AG09309 (cell line): ENCODE measurements around the gene C9orf85.

Experiments used
- DNase-seq: peaks from one replicate; pipeline ENCODE4 v3.0.0-alpha.2; 2010; ENCODE audit warnings: low read depth
- H3K4me3 ChIP-seq: 2 replicates; pipeline ENCODE4 v1.5.1; 2011; ENCODE audit warnings: mild to moderate bottlenecking, low read depth, low read length, moderate library complexity; ENCODE audit not compliant: control insufficient read depth
- TF ChIP-seq, protein P1 (sequence below): IDR thresholded peaks from 2 replicates; pipeline ENCODE4 v1.5.1; 2011; ENCODE audit warnings: mild to moderate bottlenecking, low read depth, low read length, inconsistent platforms; ENCODE audit not compliant: insufficient read depth, control insufficient read depth; ENCODE audit errors: missing control alignments

C9orf85 gene

DNA sequence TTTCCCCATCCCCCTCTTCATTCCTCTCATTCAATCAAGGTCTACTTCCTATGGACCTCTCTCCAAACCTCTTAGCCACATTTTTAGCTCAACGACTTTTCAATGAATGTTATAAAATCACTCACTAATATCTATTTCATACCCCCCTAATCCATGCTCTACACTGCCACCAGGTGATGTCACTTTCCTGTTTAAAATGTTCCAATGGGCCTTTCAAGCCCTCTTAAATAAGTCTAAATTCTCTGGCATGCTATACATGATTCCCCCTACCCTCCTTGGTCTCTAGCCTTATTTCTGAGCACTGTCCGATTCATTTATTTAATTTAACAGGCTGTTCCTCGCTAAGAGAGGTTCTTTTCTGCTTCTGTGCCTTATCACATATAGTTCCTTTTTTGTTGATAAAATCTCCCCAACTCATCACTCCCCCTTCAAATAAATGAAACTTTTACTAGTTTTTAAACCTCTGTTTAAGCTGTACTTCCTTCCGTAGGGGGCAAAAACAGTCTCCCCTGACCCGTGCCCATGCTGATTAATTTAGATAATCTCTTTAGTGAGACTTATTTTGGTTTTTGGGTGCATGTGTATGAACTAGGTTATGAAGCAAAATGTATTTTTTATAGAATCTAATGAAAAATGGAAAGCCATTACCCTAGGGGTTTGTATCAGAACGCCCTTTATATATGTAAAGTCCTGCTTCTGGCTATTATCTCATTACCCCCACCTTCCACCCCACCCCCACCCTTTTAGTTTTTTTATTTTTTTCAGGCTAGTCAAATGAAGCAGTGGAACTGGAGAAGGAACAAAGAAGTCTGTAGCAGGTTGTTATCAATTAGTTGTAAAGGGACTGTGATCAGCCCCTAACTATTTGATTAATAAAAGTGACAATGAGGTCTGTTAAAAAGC, 9.5 kb upstream of the C9orf85 start:
- no peak for DNase-seq
- TF ChIP-seq, protein P1, sequence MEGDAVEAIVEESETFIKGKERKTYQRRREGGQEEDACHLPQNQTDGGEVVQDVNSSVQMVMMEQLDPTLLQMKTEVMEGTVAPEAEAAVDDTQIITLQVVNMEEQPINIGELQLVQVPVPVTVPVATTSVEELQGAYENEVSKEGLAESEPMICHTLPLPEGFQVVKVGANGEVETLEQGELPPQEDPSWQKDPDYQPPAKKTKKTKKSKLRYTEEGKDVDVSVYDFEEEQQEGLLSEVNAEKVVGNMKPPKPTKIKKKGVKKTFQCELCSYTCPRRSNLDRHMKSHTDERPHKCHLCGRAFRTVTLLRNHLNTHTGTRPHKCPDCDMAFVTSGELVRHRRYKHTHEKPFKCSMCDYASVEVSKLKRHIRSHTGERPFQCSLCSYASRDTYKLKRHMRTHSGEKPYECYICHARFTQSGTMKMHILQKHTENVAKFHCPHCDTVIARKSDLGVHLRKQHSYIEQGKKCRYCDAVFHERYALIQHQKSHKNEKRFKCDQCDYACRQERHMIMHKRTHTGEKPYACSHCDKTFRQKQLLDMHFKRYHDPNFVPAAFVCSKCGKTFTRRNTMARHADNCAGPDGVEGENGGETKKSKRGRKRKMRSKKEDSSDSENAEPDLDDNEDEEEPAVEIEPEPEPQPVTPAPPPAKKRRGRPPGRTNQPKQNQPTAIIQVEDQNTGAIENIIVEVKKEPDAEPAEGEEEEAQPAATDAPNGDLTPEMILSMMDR = no peak
- no peak overlapping the region for H3K4me3 ChIP-seq

DNA sequence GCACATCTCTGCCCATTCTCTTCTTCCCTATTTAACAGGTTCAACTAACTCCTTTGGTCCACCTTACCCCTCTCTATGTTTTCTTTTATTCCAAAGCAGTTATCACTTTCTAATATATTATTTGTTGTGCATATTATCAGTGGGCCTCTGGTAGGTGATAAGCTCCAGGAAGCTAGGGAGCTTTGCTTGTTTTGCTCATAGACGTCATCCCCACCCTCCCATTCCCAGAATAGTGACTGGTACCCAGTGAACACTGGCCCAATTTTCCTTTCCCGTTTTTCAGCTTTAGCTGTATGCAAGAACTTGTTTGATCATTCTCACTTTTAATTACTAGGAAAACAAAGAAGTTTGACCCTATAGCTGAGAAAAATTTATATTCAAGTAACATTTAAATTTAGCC, 7.4 kb upstream of the C9orf85 start:
- DNase-seq = no peak
- TF ChIP-seq, protein P1 = no peak
- H3K4me3 ChIP-seq = no peak overlapping the region

DNA sequence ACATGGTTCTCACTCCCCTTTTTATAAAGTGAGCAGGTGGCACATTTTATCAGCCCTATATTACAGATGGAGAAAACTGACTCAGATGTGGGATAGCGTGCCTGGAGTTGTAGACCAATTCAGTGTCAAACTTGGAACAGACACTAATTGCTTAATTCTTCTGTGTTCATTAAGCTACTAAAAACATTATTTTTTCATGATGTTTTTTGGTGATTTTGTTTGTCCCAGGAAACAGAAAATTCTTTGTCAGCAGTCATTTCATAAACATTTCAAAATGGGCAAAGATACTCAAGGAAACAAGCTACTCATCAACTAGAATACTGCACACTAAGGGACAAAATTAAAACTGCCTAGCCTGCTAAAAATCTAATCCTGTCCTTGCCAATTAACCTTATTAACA, 2.6 kb upstream of the C9orf85 start:
- H3K4me3 ChIP-seq = peak overlapping the region; percentile 82
- no peak for DNase-seq
- TF ChIP-seq, protein P1 = no peak

DNA sequence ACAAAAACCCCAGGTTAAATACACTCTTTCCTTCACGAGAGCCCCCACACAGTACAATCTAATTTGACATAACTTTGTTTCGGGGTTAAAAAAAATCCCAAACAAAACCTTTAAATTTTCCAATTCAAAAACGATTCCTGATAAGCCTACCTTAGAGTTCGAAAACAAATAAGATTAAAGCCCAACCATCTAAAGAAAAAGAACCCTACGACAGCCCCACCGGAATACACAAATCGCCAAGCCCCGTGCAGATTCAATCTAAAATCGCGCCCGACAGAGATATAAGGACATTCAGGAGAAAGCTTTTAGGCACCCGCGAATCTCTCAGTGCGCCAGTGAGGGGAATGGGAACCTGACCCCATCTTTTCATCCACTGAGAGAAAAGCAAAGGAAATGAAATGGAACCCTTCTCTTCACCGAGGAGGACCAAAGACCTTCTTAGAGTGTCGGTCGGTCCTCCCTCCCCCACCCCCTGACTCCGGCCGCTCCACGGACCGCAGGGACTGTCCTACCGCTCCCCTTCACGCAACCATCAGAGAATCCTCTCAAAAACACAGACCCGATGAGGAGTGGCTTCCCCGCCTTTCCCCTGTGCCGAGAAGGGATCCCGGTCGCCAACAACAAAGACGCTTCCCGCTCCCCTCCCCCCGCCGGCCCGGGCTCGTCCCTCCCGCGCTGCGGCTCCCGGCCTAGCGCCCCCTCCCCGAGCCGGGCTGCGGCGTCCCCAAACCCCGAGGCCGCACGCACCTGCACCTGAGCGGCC, 1.4 kb upstream of the C9orf85 start:
- H3K4me3 ChIP-seq = peak overlapping the region; percentile 82
- TF ChIP-seq, protein P1 = no peak
- no peak for DNase-seq

DNA sequence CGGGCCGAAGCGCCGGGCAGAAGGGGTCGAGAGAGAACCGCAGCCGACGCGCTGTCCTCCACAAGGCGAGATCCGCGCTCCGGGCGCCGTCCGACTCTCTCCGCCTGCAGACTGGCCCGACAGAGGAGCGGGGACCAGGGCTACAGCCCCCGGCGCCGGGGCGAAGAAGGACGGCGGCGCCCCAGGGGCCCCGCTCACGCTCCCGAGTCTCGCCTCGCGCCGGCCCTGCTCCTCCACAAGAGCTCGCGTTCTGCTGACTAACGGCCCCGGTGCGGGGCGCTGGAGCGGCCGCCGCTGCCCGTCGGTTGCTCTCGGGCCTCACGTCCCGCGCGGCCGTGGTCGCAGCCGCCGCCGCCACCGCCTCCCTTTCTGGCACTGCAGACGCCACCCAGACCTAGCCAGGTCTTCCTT, 784 bp upstream of the C9orf85 start:
- peak overlapping the region; percentile 82 for H3K4me3 ChIP-seq
- no peak for DNase-seq
- TF ChIP-seq, protein P1 = no peak

DNA sequence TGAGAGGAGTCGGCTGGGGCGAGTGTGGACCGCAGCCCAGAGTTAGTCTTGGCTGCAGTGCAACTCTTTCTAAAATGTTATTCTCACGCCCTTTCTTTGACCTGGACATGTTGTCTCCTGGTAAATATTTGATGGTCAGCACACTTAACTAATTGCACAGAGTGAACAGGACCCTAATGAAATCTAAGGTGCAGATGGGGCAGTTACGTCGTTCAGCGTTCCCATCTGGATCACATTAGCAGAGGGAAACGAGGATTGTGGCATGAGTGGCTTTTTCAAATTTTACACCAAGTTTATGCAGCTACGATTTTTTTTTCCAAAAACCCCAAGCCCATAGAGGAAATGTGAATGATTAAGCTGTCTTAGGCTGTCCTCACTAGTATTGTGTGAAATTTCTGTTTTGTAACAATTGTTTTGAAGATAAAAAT, 483 bp downstream of the C9orf85 start:
- TF ChIP-seq, protein P1 = no peak
- H3K4me3 ChIP-seq = peak overlapping the region; percentile 82
- DNase-seq = no peak
